ENCODE data around the gene MFSD6. TPM values are rescaled to one million over a fixed set of nuclear protein-coding genes. Genes with fewer than 3 reads are reported as not detected.

Gene MFSD6
- total RNA-seq, 2 donors from 2014 or later: 1.2 to 3.2 TPM

- 98% methylated on average over 4 of the region's 4 CpGs; no CpG with 5 or more reads in 1 of the 2 experiments for WGBS, 2 experiments (ENCODE audit: insufficient coverage in 1 of 2, insufficient read length in 1 of 2)
- H3K36me3 ChIP-seq (ENCODE audit: control insufficient read depth, insufficient read depth, low read length): no peaks in the 10 kb centered on the region
- Mint-ChIP-seq H3K4me1 (peaks cover 26% of the 10 kb centered on the region), H3K9me3 (no peaks in the 10 kb centered on the region), H3K27me3 (ENCODE audit: insufficient read depth) (peaks cover 2% of the 10 kb centered on the region), H3K27ac (no peak overlapping the region), H3K36me3 (ENCODE audit: low read depth) (no peaks in the 10 kb centered on the region), H3K4me3 (no peak overlapping the region)
- H3K27me3 ChIP-seq (ENCODE audit: control insufficient read depth, insufficient read depth, low read length, poor library complexity, severe bottlenecking): no peaks in the 10 kb centered on the region
- H3K9ac ChIP-seq (ENCODE audit: extremely low read depth, low read length, poor library complexity, severe bottlenecking): no peak overlapping the region
- H3K4me3 ChIP-seq (ENCODE audit: low read length): no peak overlapping the region
- TF ChIP-seq, protein P1, sequence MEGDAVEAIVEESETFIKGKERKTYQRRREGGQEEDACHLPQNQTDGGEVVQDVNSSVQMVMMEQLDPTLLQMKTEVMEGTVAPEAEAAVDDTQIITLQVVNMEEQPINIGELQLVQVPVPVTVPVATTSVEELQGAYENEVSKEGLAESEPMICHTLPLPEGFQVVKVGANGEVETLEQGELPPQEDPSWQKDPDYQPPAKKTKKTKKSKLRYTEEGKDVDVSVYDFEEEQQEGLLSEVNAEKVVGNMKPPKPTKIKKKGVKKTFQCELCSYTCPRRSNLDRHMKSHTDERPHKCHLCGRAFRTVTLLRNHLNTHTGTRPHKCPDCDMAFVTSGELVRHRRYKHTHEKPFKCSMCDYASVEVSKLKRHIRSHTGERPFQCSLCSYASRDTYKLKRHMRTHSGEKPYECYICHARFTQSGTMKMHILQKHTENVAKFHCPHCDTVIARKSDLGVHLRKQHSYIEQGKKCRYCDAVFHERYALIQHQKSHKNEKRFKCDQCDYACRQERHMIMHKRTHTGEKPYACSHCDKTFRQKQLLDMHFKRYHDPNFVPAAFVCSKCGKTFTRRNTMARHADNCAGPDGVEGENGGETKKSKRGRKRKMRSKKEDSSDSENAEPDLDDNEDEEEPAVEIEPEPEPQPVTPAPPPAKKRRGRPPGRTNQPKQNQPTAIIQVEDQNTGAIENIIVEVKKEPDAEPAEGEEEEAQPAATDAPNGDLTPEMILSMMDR (conservative IDR thresholded peaks at IDR 0.05): no peak
- H3K9me3 ChIP-seq (ENCODE audit: control insufficient read depth, low read length): no peaks in the 10 kb centered on the region
- peaks cover 4% of the 10 kb centered on the region for H3K4me1 ChIP-seq (ENCODE audit: control insufficient read depth, insufficient read depth, low read length)
- no peak for DNase-seq
- H3K27ac ChIP-seq (ENCODE audit: low read depth, low read length): no peak overlapping the region
These were observed 119.1 kb downstream of the MFSD6 start for GRCh38 chr2:190527214-190527613.

GRCh38 chr2:190527918-190528317, 119.8 kb downstream of the MFSD6 start:
- Mint-ChIP-seq H3K36me3 (ENCODE audit: low read depth) (no peaks in the 10 kb centered on the region), H3K4me1 (peaks cover 26% of the 10 kb centered on the region), H3K27ac (no peak overlapping the region), H3K9me3 (no peaks in the 10 kb centered on the region), H3K27me3 (ENCODE audit: insufficient read depth) (peaks cover 2% of the 10 kb centered on the region), H3K4me3 (no peak overlapping the region)
- Histone ChIP-seq H3K36me3 (ENCODE audit: control insufficient read depth, insufficient read depth, low read length) (no peaks in the 10 kb centered on the region), H3K27ac (ENCODE audit: low read depth, low read length) (no peak overlapping the region), H3K4me1 (ENCODE audit: control insufficient read depth, insufficient read depth, low read length) (peaks cover 4% of the 10 kb centered on the region), H3K9ac (ENCODE audit: extremely low read depth, low read length, poor library complexity, severe bottlenecking) (no peak overlapping the region), H3K9me3 (ENCODE audit: control insufficient read depth, low read length) (no peaks in the 10 kb centered on the region), H3K4me3 (ENCODE audit: low read length) (no peak overlapping the region), H3K27me3 (ENCODE audit: control insufficient read depth, insufficient read depth, low read length, poor library complexity, severe bottlenecking) (no peaks in the 10 kb centered on the region)
- DNase-seq: no peak
- TF ChIP-seq, protein P1 (conservative IDR thresholded peaks at IDR 0.05): no peak

DNA sequence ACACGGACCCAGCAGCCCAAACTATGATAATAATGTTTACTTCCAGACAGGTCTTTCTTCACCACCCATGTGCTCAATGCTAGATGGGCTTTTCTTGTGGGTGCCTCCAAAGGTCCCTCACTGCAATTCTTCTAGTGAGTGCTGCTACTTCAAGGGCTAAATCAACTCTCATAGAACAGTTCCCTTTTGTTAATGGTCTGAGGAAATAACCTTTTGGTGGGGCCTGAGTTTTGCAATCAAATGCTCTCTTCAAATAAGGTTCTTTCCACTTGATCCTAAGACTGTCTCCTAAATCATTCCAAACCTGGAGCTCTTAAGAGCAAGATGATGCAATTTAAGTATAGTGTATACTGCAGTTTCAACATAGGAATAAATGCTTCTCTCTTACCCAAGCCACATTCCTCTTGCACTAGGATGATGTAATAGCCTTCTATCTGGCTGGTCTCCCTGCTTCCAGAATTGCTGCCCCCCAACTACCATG, 120.4 kb downstream of the MFSD6 start:
- no peak overlapping the region for H3K27ac Mint-ChIP-seq

More for the DNA sequence above, 120.4 kb downstream of the MFSD6 start:
- TF ChIP-seq, protein P1 (conservative IDR thresholded peaks at IDR 0.05): no peak
- peaks cover 2% of the 10 kb centered on the region for H3K27me3 Mint-ChIP-seq (ENCODE audit: insufficient read depth)
- H3K36me3 Mint-ChIP-seq (ENCODE audit: low read depth): no peaks in the 10 kb centered on the region
- Histone ChIP-seq H3K27me3 (ENCODE audit: control insufficient read depth, insufficient read depth, low read length, poor library complexity, severe bottlenecking) (no peaks in the 10 kb centered on the region), H3K9me3 (ENCODE audit: control insufficient read depth, low read length) (no peaks in the 10 kb centered on the region), H3K4me3 (ENCODE audit: low read length) (no peak overlapping the region), H3K27ac (ENCODE audit: low read depth, low read length) (no peak overlapping the region), H3K4me1 (ENCODE audit: control insufficient read depth, insufficient read depth, low read length) (peaks cover 4% of the 10 kb centered on the region), H3K36me3 (ENCODE audit: control insufficient read depth, insufficient read depth, low read length) (no peaks in the 10 kb centered on the region), H3K9ac (ENCODE audit: extremely low read depth, low read length, poor library complexity, severe bottlenecking) (no peak overlapping the region)
- DNase-seq: no peak
- no peaks in the 10 kb centered on the region for H3K9me3 Mint-ChIP-seq
- no peak overlapping the region for H3K4me3 Mint-ChIP-seq
- peaks cover 26% of the 10 kb centered on the region for H3K4me1 Mint-ChIP-seq
- 74 to 75% methylated on average over 1 of the region's 1 CpG for WGBS, 2 experiments (ENCODE audit: insufficient coverage in 1 of 2, insufficient read length in 1 of 2)
